Measurements from ENCODE around the gene CTSA.

GRCh38 chr20:45920462-45921336 is 29.6 kb downstream of the CTSA start:
- TF ChIP-seq CTCF (IDR thresholded peaks at IDR 0.05; ENCODE audit: poor library complexity): no peak
- TF ChIP-seq EZH2 (IDR thresholded peaks at IDR 0.05; ENCODE audit: borderline replicate concordance): no peak
- no peak for TF ChIP-seq EZH2phosphoT487 (IDR thresholded peaks at IDR 0.05; ENCODE audit: low read depth, severe bottlenecking, unreplicated experiment)

Measured in hepatocyte (in vitro differentiated cells).